Raji (cell line): Measurements from ENCODE around the gene PPARA.

Experiments used
- POLR2A ChIP-seq: IDR thresholded peaks from 2 replicates; pipeline ENCODE4 v1.6.1; 2011; ENCODE audit warnings: low read depth, low read length, control low read depth; ENCODE audit not compliant: insufficient read depth

PPARA gene

DNA sequence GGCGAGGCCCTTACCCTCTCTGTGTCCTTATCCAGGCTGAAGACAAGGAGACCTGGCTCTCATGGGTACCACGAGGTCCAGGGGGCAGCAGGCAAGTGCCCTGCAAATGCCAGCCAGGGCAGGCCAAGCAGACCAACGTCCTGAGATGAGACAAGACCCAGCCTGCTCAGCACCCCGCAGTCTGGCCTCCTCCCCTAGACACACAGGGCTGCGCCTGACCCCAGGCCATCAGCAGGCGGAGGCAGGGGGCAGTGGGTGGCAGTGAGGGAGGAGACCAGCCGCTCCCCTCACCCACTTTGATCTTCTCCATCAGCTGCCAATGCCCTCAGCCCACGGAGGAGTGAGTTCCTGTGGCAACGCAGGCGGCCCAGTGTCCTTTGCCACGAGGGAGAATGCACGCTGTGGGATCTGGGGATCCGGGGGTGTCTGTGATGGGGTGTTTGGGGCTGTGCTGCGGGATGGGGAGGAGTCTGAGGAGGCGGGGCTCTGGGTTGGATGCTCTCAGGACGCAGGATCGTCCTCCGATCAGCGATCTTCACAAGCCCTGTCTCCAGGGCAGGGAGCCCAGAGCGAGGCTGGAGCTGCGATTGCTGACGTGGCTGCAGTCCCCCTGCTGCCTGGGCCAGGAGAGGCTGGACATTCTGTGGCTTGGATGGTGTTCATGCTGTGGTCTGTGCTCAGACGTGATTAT, 30.5 kb upstream of the PPARA start:
- no peak for TF ChIP-seq POLR2A

DNA sequence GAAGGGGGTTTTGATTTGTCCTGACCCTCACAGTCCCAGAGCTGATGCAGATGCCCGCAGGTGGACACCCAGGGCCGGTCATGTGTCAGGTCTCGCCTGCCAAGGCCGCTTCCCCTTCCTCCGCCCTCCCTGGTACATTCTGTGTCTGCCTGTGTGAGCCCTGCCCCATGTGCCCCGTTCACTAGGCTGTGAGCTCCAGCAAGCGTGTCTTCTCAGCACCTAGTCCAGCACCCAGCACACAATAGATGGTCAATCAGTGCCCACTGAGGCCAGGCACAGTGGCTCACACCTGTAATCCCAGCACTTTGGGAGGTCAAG, 29.9 kb upstream of the PPARA start:
- no peak for TF ChIP-seq POLR2A

DNA sequence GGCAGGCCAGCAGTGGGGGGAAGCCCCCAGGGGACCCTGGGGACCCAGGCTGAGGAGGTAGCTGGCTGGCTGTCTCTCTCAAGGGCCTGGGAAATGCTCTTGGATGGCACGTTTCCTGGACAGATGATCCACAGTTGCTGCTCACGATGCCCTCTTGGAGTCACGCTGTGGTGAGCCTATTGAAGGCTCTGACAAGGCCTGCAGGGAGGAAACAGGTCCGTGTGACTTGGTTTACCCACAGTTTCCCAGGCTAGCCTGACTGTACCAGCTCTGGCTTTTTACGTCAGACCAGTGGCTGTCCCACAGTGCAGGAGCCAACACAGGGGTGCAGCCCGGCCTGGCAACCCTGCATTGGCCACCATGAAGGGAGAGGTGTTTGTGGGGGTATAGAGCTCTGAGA, 29.2 kb upstream of the PPARA start:
- no peak for TF ChIP-seq POLR2A

DNA sequence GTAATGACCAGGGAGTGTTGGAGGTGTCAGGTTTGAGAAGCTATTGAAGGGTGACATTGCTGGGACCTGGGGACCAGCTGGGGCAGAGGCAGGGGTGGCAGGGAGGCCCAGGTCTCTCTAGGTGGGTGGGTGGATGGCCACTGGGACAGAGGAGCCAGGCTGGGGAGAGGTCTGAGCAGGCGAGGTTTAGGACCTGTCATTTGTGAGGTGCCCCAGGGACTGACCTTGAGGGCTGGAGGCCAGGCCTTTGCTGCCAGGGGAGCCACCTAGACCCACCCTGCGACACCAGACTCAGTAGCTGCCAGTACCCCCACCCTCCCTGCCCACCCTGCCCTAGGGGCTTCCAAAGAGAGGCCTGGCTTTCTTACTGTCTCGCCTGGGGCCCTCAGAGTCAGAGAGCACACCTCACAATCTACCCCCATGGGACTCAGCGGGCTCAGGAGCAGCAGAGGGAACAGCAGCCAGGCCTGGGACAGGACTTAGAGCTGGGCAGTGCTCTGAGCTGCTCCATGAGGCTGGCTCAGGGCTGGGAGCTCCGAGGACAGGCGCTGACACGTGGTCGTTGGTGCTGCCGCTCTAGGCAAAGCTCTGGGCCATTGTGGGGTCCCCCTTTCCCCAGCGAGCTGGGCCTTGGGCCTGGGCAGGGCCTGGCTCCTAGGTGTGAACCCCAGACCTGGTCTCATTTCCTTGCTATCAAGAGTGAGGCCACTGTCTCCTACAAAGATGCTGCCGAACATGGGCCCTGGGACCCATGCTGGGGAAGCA, 28.6 kb upstream of the PPARA start:
- no peak for TF ChIP-seq POLR2A

DNA sequence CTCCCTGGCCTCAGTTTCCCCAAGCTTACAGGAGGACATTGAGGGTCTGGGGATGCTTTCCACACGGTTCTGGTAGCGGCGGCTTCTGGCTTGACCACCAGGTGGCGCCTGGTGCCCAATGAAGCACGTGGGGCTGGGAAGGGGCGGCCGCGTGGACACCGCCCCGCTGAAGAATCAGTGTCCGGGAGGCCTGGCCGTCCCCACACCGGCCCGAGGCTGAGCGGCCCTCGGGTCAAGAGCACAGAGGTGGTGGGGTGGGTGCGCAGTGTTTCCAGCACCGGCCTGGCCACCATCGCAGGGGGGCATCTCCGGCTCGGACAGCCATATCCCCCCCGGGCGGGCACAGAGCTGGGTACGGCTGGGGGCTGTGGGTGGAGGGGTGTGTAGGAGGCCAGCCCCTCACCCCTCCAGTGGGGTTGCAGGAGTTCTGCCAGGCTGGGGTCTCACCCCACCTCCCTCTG, 27.8 kb upstream of the PPARA start:
- no peak for TF ChIP-seq POLR2A

DNA sequence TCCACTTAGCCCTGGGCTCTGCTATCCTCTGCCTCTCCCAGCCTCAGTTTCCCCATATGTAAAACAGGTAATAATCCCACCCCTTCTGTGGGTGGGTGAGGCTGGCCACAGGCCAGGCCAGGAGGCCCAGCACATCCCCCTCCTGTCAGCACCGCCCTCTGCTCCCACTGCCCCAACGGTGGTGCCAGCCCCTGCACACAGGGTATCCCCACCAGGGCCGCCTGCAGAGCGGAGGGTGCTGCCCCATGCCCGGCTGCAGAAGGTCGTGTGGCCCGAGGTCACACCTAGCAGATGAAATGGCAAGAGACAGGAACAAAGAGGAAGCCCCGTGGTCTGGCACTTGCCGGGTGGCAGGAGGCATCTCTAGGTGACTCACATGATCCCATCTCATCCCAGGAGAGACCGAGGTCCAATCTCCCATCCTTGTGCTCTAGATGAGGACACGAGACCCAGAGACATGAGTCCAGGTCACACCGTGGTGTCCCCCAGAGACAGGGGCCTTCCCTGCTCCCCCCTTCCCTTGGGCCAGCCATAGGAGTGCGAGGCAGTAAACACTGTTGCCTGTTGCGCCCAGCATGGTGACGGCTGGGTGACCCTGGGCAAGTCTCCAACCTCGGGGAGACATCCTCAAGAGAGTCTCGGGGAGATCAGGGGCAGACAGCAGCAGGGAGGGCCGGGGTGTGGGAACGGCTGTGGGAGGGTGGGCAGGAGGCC, 27.2 kb upstream of the PPARA start:
- TF ChIP-seq POLR2A = no peak

DNA sequence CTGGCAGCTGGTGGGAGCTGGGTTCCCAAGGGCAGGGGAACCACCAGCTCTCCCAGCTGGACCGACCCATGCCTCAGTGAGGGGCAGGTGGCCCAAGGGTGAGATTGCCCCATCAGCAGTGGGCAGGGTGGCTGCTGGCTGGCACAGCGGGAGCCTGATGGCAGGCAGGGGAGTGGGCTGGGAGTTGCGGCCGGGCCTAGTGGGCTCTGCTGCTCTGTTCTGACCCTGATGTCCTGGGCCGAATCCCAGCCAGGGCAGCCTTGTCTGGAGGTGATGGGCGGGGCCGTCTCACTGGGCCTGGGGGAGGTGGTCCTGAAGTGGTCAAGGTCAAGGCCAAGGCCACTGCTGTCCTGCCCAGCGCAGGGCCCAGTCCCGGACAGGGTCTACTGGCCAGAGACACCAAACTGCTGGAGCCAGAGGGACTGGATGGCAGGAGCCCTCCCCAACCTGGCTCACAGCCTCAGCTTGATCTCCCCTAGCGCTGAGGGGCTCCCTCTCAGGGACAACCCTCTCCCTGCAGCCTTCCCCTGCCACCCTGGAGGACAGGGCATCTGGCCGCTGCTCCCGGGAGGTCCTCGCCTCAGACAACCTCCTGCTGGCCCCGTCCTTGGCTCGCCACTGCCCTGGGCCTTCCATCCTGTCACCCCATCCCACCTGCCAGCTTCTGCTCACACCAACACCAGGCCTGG, 26.5 kb upstream of the PPARA start:
- TF ChIP-seq POLR2A = no peak

DNA sequence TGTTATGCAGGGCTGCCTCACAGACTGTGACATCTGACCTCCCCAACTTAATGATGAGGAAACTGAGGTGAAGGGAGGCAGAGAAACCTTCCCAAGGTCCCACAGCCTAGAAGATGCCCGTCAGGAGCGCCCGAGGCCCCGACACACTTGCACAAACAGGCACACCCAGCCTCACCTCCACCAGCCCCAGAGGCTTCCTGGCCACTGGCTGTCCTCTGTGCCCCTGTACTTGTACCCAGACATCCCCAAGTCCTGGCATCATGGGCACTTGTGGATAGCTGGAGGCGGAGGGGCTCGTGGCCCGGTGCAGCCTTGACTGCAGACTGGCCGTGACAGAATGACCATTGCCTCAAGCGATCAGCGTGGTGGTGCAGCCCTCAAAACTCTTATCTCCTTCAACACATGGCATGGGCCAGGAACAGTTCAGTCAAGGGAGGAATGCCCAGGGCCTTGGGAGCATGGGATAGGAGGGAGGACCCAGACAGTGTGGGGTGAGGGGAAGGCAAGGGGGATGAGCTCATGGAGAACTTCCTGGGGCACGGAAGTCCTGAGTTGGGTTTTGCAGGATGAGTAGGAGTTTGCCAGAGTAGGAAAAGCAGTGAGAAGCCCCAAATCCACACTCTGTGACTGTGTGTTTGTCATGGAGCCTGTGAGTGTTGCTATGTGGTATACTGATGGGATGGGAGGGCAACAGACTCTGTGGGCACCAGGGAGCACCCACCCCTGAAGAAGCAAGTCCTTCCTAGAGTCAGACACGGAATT, 25.8 kb upstream of the PPARA start:
- no peak for TF ChIP-seq POLR2A

DNA sequence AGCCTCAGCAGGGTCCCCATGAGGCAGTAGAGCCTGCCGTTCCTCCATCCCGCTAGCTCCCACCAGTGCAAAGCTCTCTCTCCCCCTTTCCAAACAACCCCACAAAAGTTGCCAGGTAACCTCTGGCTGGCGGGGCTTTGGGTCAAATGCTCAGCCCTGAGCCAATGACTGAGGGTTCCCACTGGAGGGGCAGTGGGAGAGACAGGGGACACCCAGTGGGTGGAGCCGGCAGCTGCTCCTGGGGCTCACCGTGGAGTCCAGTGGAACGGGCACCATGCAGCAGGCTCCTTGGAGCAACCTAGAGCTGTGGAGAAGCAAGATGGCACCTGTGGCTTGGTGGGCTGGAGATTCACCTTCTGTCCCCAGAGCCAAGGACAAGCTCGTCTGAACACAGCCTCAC, 25.0 kb upstream of the PPARA start:
- no peak for TF ChIP-seq POLR2A

DNA sequence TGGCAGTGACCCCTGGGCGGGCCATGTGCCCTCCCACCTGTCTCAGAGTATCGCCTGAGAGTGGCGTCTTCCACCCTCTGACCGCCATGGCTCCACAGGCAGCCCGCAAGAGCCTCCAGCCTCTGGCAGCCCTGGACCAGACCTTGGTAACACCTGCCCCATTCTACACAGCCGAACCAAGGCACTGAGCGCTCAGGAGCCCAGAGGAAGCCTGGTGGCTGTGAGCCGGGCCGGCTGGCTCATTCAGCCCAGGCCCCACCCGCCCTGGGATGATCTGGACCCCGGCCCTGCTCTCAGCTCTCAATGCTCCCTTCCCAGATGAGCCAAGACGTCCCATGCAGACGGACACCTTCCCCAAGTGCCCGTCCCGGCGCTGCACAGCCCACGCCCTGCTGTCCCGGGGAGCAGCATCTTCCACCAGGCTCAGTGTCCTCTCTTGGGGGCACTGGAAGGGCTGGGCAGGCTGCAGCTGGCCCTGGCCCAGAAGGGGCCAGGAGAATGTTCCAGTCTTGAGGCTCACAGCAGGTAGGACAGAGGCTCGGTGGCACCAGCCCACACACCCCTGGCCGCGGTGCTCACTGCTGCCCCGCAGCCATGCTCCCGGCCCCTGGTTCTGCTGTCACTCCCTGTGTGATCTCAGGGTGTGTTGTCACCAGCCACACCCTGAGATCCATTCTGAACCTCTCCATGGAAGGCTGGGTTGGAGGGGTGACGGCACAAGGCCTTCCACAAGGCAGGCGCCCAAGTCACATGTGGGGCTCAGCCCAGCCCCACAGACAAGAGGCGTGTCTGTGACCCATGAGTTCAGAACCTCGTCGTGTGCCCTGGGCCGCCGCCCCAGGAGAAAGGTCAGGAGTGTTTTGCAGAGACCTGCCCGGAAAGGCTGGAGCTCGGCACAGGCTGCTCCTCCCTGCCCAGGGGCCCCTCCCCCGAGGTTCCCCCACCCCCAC, 24.2 kb upstream of the PPARA start:
- TF ChIP-seq POLR2A = no peak

DNA sequence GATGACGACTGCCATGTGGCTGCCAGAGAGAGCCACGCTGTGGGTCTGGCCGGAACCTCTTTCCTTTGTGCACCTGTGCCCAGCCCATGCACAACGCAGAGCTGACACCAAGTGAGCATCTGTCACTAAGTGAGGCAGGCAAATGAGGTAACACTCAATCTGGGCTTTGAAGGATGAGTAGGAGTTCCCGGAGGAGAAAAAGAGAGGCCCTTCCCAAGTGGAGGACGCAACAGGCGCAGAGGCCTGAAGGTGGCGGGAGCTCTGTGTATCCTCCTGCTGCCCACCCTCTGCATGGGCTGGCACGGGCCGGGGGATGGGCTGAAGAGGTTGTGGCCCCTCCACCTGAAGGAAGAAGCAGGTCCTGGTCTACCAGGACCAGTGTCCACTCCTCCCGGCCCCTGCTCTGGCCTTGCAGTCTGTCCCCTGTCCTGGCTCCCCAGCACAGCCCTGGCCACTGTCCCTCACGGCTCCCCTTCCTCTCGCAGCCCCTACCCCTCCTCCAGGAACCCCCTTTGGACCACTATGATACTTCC, 23.4 kb upstream of the PPARA start:
- no peak for TF ChIP-seq POLR2A

DNA sequence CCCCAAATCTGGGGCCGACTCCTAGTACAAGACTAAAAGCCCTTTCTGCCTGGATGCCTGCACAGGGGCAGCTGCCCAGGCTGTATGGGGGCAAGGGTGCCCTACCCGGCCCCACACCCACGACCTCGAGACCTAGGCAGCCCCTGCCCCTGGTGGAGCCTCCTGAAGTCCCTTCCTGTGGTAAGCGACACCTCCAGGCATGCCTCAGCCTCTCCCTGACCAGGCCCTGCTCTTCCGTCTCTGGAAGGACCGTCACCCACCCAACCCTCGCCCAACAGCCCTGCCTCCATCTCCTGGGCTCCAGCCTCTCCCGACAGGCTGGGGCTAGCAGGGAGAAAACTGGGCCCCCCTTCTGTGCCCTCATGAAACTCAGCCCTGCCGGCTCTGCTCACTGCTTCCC, 22.8 kb upstream of the PPARA start:
- no peak for TF ChIP-seq POLR2A

DNA sequence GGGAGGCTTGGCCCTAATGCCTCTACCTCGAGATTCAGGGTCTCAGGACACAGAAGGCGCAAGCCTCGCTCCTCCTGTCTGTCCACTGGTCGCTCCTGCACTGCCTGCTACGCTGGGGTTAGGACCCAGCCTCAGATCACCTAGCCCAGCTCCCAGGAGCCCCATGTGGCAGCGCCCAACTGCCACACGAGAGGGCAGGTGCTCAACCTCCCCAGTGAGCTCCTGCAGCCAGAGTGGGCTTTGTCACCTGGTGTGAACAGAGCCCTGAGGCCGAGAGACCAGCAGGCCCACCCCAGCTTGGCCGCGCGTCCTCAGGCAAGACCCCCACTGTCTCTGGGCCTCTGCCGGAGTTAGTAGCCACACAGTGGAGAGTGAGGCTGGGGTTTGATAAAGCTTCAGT, 21.7 kb upstream of the PPARA start:
- TF ChIP-seq POLR2A = no peak
